Immature natural killer cell (primary cell): ENCODE results near the gene NLK. TPM values are rescaled to one million over a fixed set of nuclear protein-coding genes. Genes with fewer than 3 reads are reported as not detected.
"Not testable (repeated sequence)": the region's sequence is repeated elsewhere in the genome, so short reads cannot be mapped to it uniquely, and the experiment has no call there.

Source experiments
- DNase-seq, 3 donors: peaks; one replicate each; pipeline ENCODE4 v3.0.0; 2022; ENCODE audit warnings: mixed read lengths in 1 of 3
- H3K27ac Mint-ChIP-seq, 6 donors: one replicate each; pipeline ENCODE4 v1.8.0; 2020; ENCODE audit warnings: mixed read lengths in 6 of 6, mild to moderate bottlenecking in 5 of 6, inconsistent platforms in 4 of 6, moderate library complexity in 3 of 6
- H3K27me3 Mint-ChIP-seq, 3 donors: one replicate each; pipeline ENCODE4 v1.8.0; 2020 to 2021; ENCODE audit warnings: low read depth in 3 of 3, mild to moderate bottlenecking in 3 of 3, mixed read lengths in 3 of 3, moderate library complexity in 3 of 3, inconsistent platforms in 1 of 3
- H3K36me3 Mint-ChIP-seq, 3 donors: one replicate each; pipeline ENCODE4 v1.8.0; 2020; ENCODE audit warnings: mixed read lengths in 3 of 3, inconsistent platforms in 2 of 3, mild to moderate bottlenecking in 2 of 3
- H3K4me1 Mint-ChIP-seq, 2 donors: one replicate each; pipeline ENCODE4 v1.8.0; 2020; ENCODE audit warnings: inconsistent platforms in 2 of 2, mild to moderate bottlenecking in 2 of 2, mixed read lengths in 2 of 2, moderate library complexity in 1 of 2
- H3K4me3 Mint-ChIP-seq, 5 donors: one replicate each; pipeline ENCODE4 v1.8.0; 2020; ENCODE audit warnings: mild to moderate bottlenecking in 5 of 5, mixed read lengths in 5 of 5, inconsistent platforms in 3 of 5, moderate library complexity in 3 of 5
- H3K9me3 Mint-ChIP-seq, 6 donors: one replicate each; pipeline ENCODE4 v1.8.0; 2020; ENCODE audit warnings: mild to moderate bottlenecking in 6 of 6, mixed read lengths in 6 of 6, inconsistent platforms in 4 of 6, moderate library complexity in 3 of 6
- polyA plus RNA-seq, 3 donors: library from polyadenylated mRNA; unstranded; fragments of 300-500 nt; fragmentation: Illumina TruSeq; gene quantifications; one replicate each; pipeline ENCODE4 v1.2.3, GENCODE V29; 2021

NLK gene
- polyA plus RNA-seq, 3 donors from 2014 or later = 0.06 to 2.8 (median 2.3) TPM

- Mint-ChIP-seq H3K9me3 (no peaks in the 10 kb centered on the region), H3K4me1 (no peaks in the 10 kb centered on the region), H3K27ac (no peak overlapping the region), H3K27me3 (peaks cover 0 to 8% (median 4%) of the 10 kb centered on the region in 3 donors), H3K4me3 (no peak overlapping the region), H3K36me3 (no peaks in the 10 kb centered on the region)
- DNase-seq = no peak
Observed at GRCh38 chr17:28020515-28020914, 22.0 kb upstream of the NLK start.

GRCh38 chr17:28029044-28029443 lies 13.4 kb upstream of the NLK start:
- Mint-ChIP-seq H3K9me3 (peaks cover 0 to 2% (median 0%) of the 10 kb centered on the region in 6 donors), H3K4me3 (no peak overlapping the region), H3K36me3 (no peaks in the 10 kb centered on the region), H3K4me1 (no peaks in the 10 kb centered on the region), H3K27me3 (peaks cover 0 to 2% (median 2%) of the 10 kb centered on the region in 3 donors), H3K27ac (no peak overlapping the region)
- DNase-seq = no peak

GRCh38 chr17:28030386-28030785 lies 12.1 kb upstream of the NLK start:
- no peak for DNase-seq
- Mint-ChIP-seq H3K4me3 (no peak overlapping the region), H3K36me3 (no peaks in the 10 kb centered on the region), H3K27ac (no peak overlapping the region), H3K4me1 (no peaks in the 10 kb centered on the region), H3K27me3 (peaks cover 0 to 2% (median 0%) of the 10 kb centered on the region in 3 donors), H3K9me3 (peaks cover 0 to 2% (median 0%) of the 10 kb centered on the region in 6 donors)

- Mint-ChIP-seq H3K27ac (no peak overlapping the region), H3K9me3 (peaks cover 0 to 2% (median 0%) of the 10 kb centered on the region in 6 donors), H3K27me3 (peaks cover 2 to 7% (median 3%) of the 10 kb centered on the region in 3 donors), H3K4me3 (no peak overlapping the region), H3K36me3 (no peaks in the 10 kb centered on the region), H3K4me1 (no peaks in the 10 kb centered on the region)
- DNase-seq = no peak
Observed at GRCh38 chr17:28031174-28031573, 11.3 kb upstream of the NLK start.

- no peak overlapping the region for H3K27ac Mint-ChIP-seq
- peaks cover 0 to 1% of the 10 kb centered on the region in 2 donors for H3K4me1 Mint-ChIP-seq
- no peaks in the 10 kb centered on the region for H3K36me3 Mint-ChIP-seq
- DNase-seq = no peak
- H3K4me3 Mint-ChIP-seq = no peak overlapping the region
- H3K27me3 Mint-ChIP-seq = peaks cover 2 to 9% (median 3%) of the 10 kb centered on the region in 3 donors
- H3K9me3 Mint-ChIP-seq = peaks cover 0 to 2% (median 0%) of the 10 kb centered on the region in 6 donors
Observed at GRCh38 chr17:28033972-28034714, 8.3 kb upstream of the NLK start.

- H3K9me3 Mint-ChIP-seq, DNase-seq, H3K4me3 Mint-ChIP-seq: not testable (repeated sequence)
Observed at GRCh38 chr17:28035452-28035851, 7.0 kb upstream of the NLK start.

GRCh38 chr17:28035884-28036283 lies 6.6 kb upstream of the NLK start:
- H3K27ac Mint-ChIP-seq, H3K27me3 Mint-ChIP-seq, H3K36me3 Mint-ChIP-seq, H3K4me3 Mint-ChIP-seq, H3K9me3 Mint-ChIP-seq, DNase-seq: not testable (repeated sequence)
- peaks cover 11% of the 10 kb centered on the region in 2 donors for H3K4me1 Mint-ChIP-seq

More at GRCh38 chr17:28035452-28035851, 7.0 kb upstream of the NLK start:
- not testable (repeated sequence) for H3K4me1 Mint-ChIP-seq, H3K27ac Mint-ChIP-seq, H3K27me3 Mint-ChIP-seq, H3K36me3 Mint-ChIP-seq

GRCh38 chr17:28038802-28039201 lies 3.7 kb upstream of the NLK start:
- peak overlapping the region in 2 of 5 donors; percentile 4 to 18 for H3K4me3 Mint-ChIP-seq
- H3K27ac Mint-ChIP-seq = no peak overlapping the region

GRCh38 chr17:28039251-28039650 lies 3.2 kb upstream of the NLK start:
- H3K36me3 Mint-ChIP-seq = no peaks in the 10 kb centered on the region
- no peak for DNase-seq
- peaks cover 9 to 17% (median 9%) of the 10 kb centered on the region in 3 donors for H3K27me3 Mint-ChIP-seq
- H3K4me1 Mint-ChIP-seq = peaks cover 38 to 39% of the 10 kb centered on the region in 2 donors
- H3K9me3 Mint-ChIP-seq = no peaks in the 10 kb centered on the region
- H3K27ac Mint-ChIP-seq = peak overlapping the region in 1 of 6 donors; percentile 56
- peak overlapping the region in 2 of 5 donors; percentile 4 to 18 for H3K4me3 Mint-ChIP-seq

More at GRCh38 chr17:28038802-28039201, 3.7 kb upstream of the NLK start:
- Mint-ChIP-seq H3K9me3 (no peaks in the 10 kb centered on the region), H3K27me3 (peaks cover 9 to 17% (median 9%) of the 10 kb centered on the region in 3 donors), H3K4me1 (peaks cover 34 to 35% of the 10 kb centered on the region in 2 donors), H3K36me3 (no peaks in the 10 kb centered on the region)
- no peak for DNase-seq

GRCh38 chr17:28040406-28040805 lies 2.1 kb upstream of the NLK start:
- Mint-ChIP-seq H3K27ac (peak overlapping the region in 5 of 6 donors; percentile 17 to 92 (median 87)), H3K36me3 (no peaks in the 10 kb centered on the region), H3K4me1 (peaks cover 48 to 51% of the 10 kb centered on the region in 2 donors), H3K4me3 (peak overlapping the region; percentile 82 to 90 (median 85)), H3K9me3 (no peaks in the 10 kb centered on the region), H3K27me3 (peaks cover 9 to 17% (median 9%) of the 10 kb centered on the region in 3 donors)
- no peak for DNase-seq

- Mint-ChIP-seq H3K36me3 (no peaks in the 10 kb centered on the region), H3K27me3 (peaks cover 5 to 10% (median 9%) of the 10 kb centered on the region in 3 donors), H3K27ac (peak overlapping the region; percentile 87 to 92 (median 88)), H3K4me1 (peaks cover 57 to 59% of the 10 kb centered on the region in 2 donors), H3K4me3 (peak overlapping the region; percentile 82 to 90 (median 85)), H3K9me3 (no peaks in the 10 kb centered on the region)
- peak; percentile 100 for DNase-seq
Observed at GRCh38 chr17:28041068-28041843, 1.2 kb upstream of the NLK start.

GRCh38 chr17:28041844-28042656 lies 427 bp upstream of the NLK start:
- Mint-ChIP-seq H3K9me3 (no peaks in the 10 kb centered on the region), H3K36me3 (no peaks in the 10 kb centered on the region), H3K4me1 (peaks cover 65 to 67% of the 10 kb centered on the region in 2 donors), H3K4me3 (peak overlapping the region; percentile 82 to 90 (median 86)), H3K27me3 (peaks cover 5 to 9% (median 9%) of the 10 kb centered on the region in 3 donors), H3K27ac (peak overlapping the region; percentile 60 to 90 (median 84))
- no peak for DNase-seq

- Mint-ChIP-seq H3K36me3 (no peaks in the 10 kb centered on the region), H3K27ac (peak overlapping the region; percentile 70 to 90 (median 81)), H3K9me3 (no peaks in the 10 kb centered on the region), H3K4me1 (peaks cover 71 to 73% of the 10 kb centered on the region in 2 donors), H3K27me3 (peaks cover 5 to 9% (median 9%) of the 10 kb centered on the region in 3 donors), H3K4me3 (peak overlapping the region; percentile 82 to 90 (median 86))
- DNase-seq = no peak
Observed at GRCh38 chr17:28042721-28043291, 329 bp downstream of the NLK start.
